Panc1 (cell line): ENCODE data around the gene NPAS3. TPM values are rescaled to one million over a fixed set of nuclear protein-coding genes. Genes with fewer than 3 reads are reported as not detected.

Experiments used
- ATAC-seq: fragments of 200-7000 bp; cut with Tn5 transposase; 2 replicates; pipeline ENCODE4 v1.9.1; 2020; ENCODE audit warnings: mild to moderate bottlenecking, moderate library complexity
- BruUV-seq: library from RNA; stranded (reverse); fragments of 400-500 nt; replicated peaks from 2 replicates; lab custom pipeline; 2021; lab: Mats Ljungman, UMichigan
- CTCF ChIA-PET: fragments of 300-600 bp; sonication (Branson Sonifier 250); formaldehyde crosslinking; loops from one replicate; lab custom pipeline; 2022; ENCODE audit warnings: antibody characterized with exemption; lab: Charles Lee
- POLR2A ChIA-PET: fragments of 300-600 bp; sonication (Branson Sonifier 250); formaldehyde crosslinking; loops from one replicate; lab custom pipeline; 2022; ENCODE audit warnings: antibody characterized with exemption; lab: Charles Lee
- DNase-seq: peaks from one replicate; pipeline ENCODE4 v3.0.0-alpha.2; 2010; ENCODE audit warnings: low read depth, low spot score
- H3K27ac ChIP-seq: 2 replicates; pipeline ENCODE4 v1.5.1; 2011; ENCODE audit warnings: mild to moderate bottlenecking, low read length, inconsistent platforms
- H3K27me3 ChIP-seq: fragments of 200-500 bp; sonication (Bioruptor generic); 2 replicates; pipeline ENCODE4 v1.6.0; 2014; ENCODE audit warnings: low read length, inconsistent platforms; ENCODE audit not compliant: control insufficient read depth, insufficient read depth
- H3K36me3 ChIP-seq: fragments of 200-500 bp; sonication (Bioruptor generic); 2 replicates; pipeline ENCODE4 v1.5.1; 2014; ENCODE audit warnings: inconsistent platforms, mild to moderate bottlenecking, low read length, moderate library complexity; ENCODE audit not compliant: control insufficient read depth, insufficient read depth
- H3K4me1 ChIP-seq: 2 replicates; pipeline ENCODE4 v1.5.1; 2011; ENCODE audit warnings: inconsistent platforms, mild to moderate bottlenecking, low read length, moderate library complexity; ENCODE audit not compliant: control insufficient read depth, insufficient read depth
- H3K4me3 ChIP-seq, 2 experiments: 2 replicates each; pipeline ENCODE4 v1.5.1; 2011 to 2012; ENCODE audit warnings: low read depth in 2 of 2, low read length in 2 of 2, mild to moderate bottlenecking in 2 of 2, inconsistent platforms in 1 of 2, moderate library complexity in 1 of 2
- H3K9me3 ChIP-seq: fragments of 200-500 bp; sonication (Bioruptor generic); 2 replicates; pipeline ENCODE4 v1.5.1; 2014; ENCODE audit warnings: low read depth, mild to moderate bottlenecking, inconsistent platforms, low read length, moderate library complexity; ENCODE audit not compliant: control insufficient read depth, insufficient read depth
- CTCF ChIP-seq: fragments of 450-650 bp; IDR thresholded peaks from 2 replicates; pipeline ENCODE4 v1.5.1; 2017; ENCODE audit warnings: mild to moderate bottlenecking
- POLR2AphosphoS5 ChIP-seq: IDR thresholded peaks from 2 replicates; pipeline ENCODE4 v1.6.1; 2012; ENCODE audit warnings: mild to moderate bottlenecking, low read depth, low read length, moderate library complexity
- REST ChIP-seq, 2 experiments: IDR thresholded peaks; 2 replicates each; pipeline ENCODE4 v1.6.1; 2011 to 2012; ENCODE audit warnings: low read depth in 2 of 2, control low read depth in 1 of 2, low read length in 1 of 2, mild to moderate bottlenecking in 1 of 2, moderate library complexity in 1 of 2; ENCODE audit not compliant: insufficient read depth in 1 of 2
- SIN3A ChIP-seq: IDR thresholded peaks from 2 replicates; pipeline ENCODE4 v1.6.1; 2012; ENCODE audit warnings: low read depth, mild to moderate bottlenecking, low read length, moderate library complexity, borderline replicate concordance; ENCODE audit not compliant: insufficient read depth
- TCF7L2 ChIP-seq: IDR thresholded peaks from 2 replicates; pipeline ENCODE4 v1.6.1; 2011; ENCODE audit warnings: mild to moderate bottlenecking, low read depth, low read length, inconsistent platforms
- in situ Hi-C: cut with HindIII; loops from 2 replicates; pipeline ENCODE4 v1.10.0; 2016; ENCODE audit warnings: low sequenced_read_pairs, low pct_unique_long_range_greater_than_20kb
- intact Hi-C: fragments of 100-400 bp; cut with micrococcal nuclease; formaldehyde crosslinking; loops from one replicate; pipeline ENCODE4 v1.10.0; 2022; ENCODE audit not compliant: unreplicated experiment
- total RNA-seq: library from RNA; stranded (reverse); gene quantifications from one replicate; pipeline ENCODE4 v1.2.1, GENCODE V29; 2021; ENCODE audit not compliant: unreplicated experiment

NPAS3 gene
- total RNA-seq, 1 experiment from 2014 or later: 0.23 TPM

GRCh38 chr14:33717866-33718265, 779.2 kb downstream of the NPAS3 start:
- Histone ChIP-seq H3K36me3 (no peaks in the 10 kb centered on the region), H3K9me3 (no peaks in the 10 kb centered on the region), H3K4me1 (no peaks in the 10 kb centered on the region), H3K27ac (no peak overlapping the region), H3K4me3 (no peak overlapping the region), H3K27me3 (no peaks in the 10 kb centered on the region)
- DNase-seq: no peak
- no peak for ATAC-seq
- ChIA-PET CTCF (no interaction called here), POLR2A (no interaction called here)
- no TSS peak for BruUV-seq
- intact Hi-C loops (no loop called here), in situ Hi-C loops (no loop called here)
- TF ChIP-seq SIN3A (no peak), CTCF (no peak), REST (IDR thresholded peaks at IDR 0.05; ENCODE audit: insufficient read depth in 1 of 2, low read depth in 2 of 2, low read length in 1 of 2) (no peak), POLR2AphosphoS5 (no peak), TCF7L2 (no peak)

GRCh38 chr14:33720284-33720787, 781.7 kb downstream of the NPAS3 start:
- Histone ChIP-seq H3K9me3 (no peaks in the 10 kb centered on the region), H3K4me1 (no peaks in the 10 kb centered on the region), H3K4me3 (no peak overlapping the region), H3K27ac (no peak overlapping the region), H3K27me3 (no peaks in the 10 kb centered on the region), H3K36me3 (no peaks in the 10 kb centered on the region)
- TF ChIP-seq POLR2AphosphoS5 (no peak), CTCF (no peak), SIN3A (no peak), TCF7L2 (no peak), REST (IDR thresholded peaks at IDR 0.05; ENCODE audit: insufficient read depth in 1 of 2, low read depth in 2 of 2, low read length in 1 of 2) (no peak)
- CTCF ChIA-PET: no interaction called here
- ATAC-seq (no peak), DNase-seq (no peak)
- POLR2A ChIA-PET: no interaction called here
- BruUV-seq: no TSS peak
- intact Hi-C loops: no loop called here
- in situ Hi-C loops: no loop called here
